Measurements from ENCODE around the gene KLHL17.
A peak's percentile ranks its signal among the peaks of the same experiment; 100 is the strongest.

Gene KLHL17

GRCh38 chr1:950881-951280 lies 9.5 kb upstream of the KLHL17 start:
- DNase-seq (ENCODE audit: low read depth, low spot score): no peak

- DNase-seq (ENCODE audit: low read depth, low spot score): no peak
Measured at GRCh38 chr1:951364-951763, 9.0 kb upstream of the KLHL17 start.

GRCh38 chr1:952201-952600 lies 8.2 kb upstream of the KLHL17 start:
- no peak for DNase-seq (ENCODE audit: low read depth, low spot score)

- DNase-seq (ENCODE audit: low read depth, low spot score): no peak
Measured at GRCh38 chr1:952603-953002, 7.8 kb upstream of the KLHL17 start.

- no peak for DNase-seq (ENCODE audit: low read depth, low spot score)
Measured at GRCh38 chr1:953524-954320, 6.7 kb upstream of the KLHL17 start.

GRCh38 chr1:954927-955326 lies 5.5 kb upstream of the KLHL17 start:
- no peak for DNase-seq (ENCODE audit: low read depth, low spot score)

- DNase-seq (ENCODE audit: low read depth, low spot score): no peak
Measured at GRCh38 chr1:955474-955873, 4.9 kb upstream of the KLHL17 start.

- DNase-seq (ENCODE audit: low read depth, low spot score): no peak
Measured at GRCh38 chr1:956636-957035, 3.7 kb upstream of the KLHL17 start.

GRCh38 chr1:958823-959730 lies 1.3 kb upstream of the KLHL17 start, which contains the start of gene NOC2L:
Gene NOC2L, minus strand, starts transcription at chr1:959256. Its CDS starts 16 bp downstream, at chr1:959240.
- DNase-seq (ENCODE audit: low read depth, low spot score): peak; percentile 49

- DNase-seq (ENCODE audit: low read depth, low spot score): no peak
Measured at GRCh38 chr1:959731-960362, 537 bp upstream of the KLHL17 start.

- no peak for DNase-seq (ENCODE audit: low read depth, low spot score)
Measured at GRCh38 chr1:961132-961669, 817 bp downstream of the KLHL17 start.

GRCh38 chr1:962381-963300 lies 2.3 kb downstream of the KLHL17 start:
- no peak for DNase-seq (ENCODE audit: low read depth, low spot score)

- DNase-seq (ENCODE audit: low read depth, low spot score): no peak
Measured at GRCh38 chr1:963301-963651, 2.9 kb downstream of the KLHL17 start.

- DNase-seq (ENCODE audit: low read depth, low spot score): no peak
Measured at GRCh38 chr1:963746-964525, 3.6 kb downstream of the KLHL17 start.

- DNase-seq (ENCODE audit: low read depth, low spot score): no peak
Measured at GRCh38 chr1:964691-965525, 4.5 kb downstream of the KLHL17 start.

- no peak for DNase-seq (ENCODE audit: low read depth, low spot score)
Measured at GRCh38 chr1:965526-966134, 5.2 kb downstream of the KLHL17 start.

GRCh38 chr1:966135-966703 lies 5.8 kb downstream of the KLHL17 start, which contains the start of gene PLEKHN1:
Gene PLEKHN1, plus strand, starts transcription at chr1:966482. Its CDS starts 50 bp downstream, at chr1:966532.
- no peak for DNase-seq (ENCODE audit: low read depth, low spot score)

GRCh38 chr1:966704-967300 lies 6.4 kb downstream of the KLHL17 start:
- DNase-seq (ENCODE audit: low read depth, low spot score): no peak

Measured in brain pericyte (primary cell).